Measurements from ENCODE around the gene NFATC4.

GRCh38 chr14:24404814-24405213 is 36.8 kb downstream of the NFATC4 start:
- TF ChIP-seq POLR2A (IDR thresholded peaks at IDR 0.05): no peak
- no peak for TF ChIP-seq CTCF (IDR thresholded peaks at IDR 0.05)

Measured in testis (tissue), 2 donors.